DMS53 (cell line): ENCODE data around the gene AFDN.

Experiments
- DNase-seq: peaks from one replicate; lab custom pipeline; 2025; lab: John Stamatoyannopoulos, UW

The AFDN gene, protein sequence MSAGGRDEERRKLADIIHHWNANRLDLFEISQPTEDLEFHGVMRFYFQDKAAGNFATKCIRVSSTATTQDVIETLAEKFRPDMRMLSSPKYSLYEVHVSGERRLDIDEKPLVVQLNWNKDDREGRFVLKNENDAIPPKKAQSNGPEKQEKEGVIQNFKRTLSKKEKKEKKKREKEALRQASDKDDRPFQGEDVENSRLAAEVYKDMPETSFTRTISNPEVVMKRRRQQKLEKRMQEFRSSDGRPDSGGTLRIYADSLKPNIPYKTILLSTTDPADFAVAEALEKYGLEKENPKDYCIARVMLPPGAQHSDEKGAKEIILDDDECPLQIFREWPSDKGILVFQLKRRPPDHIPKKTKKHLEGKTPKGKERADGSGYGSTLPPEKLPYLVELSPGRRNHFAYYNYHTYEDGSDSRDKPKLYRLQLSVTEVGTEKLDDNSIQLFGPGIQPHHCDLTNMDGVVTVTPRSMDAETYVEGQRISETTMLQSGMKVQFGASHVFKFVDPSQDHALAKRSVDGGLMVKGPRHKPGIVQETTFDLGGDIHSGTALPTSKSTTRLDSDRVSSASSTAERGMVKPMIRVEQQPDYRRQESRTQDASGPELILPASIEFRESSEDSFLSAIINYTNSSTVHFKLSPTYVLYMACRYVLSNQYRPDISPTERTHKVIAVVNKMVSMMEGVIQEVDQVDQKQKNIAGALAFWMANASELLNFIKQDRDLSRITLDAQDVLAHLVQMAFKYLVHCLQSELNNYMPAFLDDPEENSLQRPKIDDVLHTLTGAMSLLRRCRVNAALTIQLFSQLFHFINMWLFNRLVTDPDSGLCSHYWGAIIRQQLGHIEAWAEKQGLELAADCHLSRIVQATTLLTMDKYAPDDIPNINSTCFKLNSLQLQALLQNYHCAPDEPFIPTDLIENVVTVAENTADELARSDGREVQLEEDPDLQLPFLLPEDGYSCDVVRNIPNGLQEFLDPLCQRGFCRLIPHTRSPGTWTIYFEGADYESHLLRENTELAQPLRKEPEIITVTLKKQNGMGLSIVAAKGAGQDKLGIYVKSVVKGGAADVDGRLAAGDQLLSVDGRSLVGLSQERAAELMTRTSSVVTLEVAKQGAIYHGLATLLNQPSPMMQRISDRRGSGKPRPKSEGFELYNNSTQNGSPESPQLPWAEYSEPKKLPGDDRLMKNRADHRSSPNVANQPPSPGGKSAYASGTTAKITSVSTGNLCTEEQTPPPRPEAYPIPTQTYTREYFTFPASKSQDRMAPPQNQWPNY (N-terminal part only)

GRCh38 chr6:167826896-167827582 is at the start of gene AFDN:
TSS of gene AFDN (plus strand) at chr6:167826911. CDS start at chr6:167827133, 222 bp downstream.
- DNase-seq: peak; percentile 76

DNA sequence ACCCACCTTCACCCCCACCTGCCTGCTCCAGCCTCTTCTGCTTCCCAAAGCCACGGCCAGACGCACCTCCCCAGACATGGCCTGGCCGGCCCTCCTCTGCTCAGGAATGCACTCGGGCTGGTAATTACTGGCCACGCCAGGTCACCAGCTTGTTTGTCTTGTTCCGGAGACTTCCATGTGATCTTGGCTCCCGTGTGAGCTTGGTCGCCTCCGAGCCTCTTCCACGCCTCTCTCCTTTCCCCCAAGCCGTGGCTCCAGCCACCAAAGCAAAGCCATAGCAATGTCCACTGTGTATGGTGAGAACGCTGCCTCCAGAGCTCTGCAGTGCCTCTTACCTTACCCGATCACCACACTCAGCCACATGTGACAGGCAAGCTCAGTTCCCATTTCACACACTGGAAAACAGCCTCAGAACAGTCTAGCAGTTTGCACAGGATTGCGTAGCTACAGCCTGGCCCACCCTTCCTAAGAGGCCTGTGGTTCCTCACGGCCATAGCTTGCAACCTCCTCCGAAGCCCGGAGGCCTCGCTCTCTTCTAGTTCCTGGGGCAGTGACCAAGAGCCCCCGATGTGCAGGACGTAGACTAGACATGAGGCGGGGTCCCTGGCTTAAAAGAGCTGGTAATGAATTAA is 48.1 kb upstream of the AFDN start:
- DNase-seq: no peak

DNA sequence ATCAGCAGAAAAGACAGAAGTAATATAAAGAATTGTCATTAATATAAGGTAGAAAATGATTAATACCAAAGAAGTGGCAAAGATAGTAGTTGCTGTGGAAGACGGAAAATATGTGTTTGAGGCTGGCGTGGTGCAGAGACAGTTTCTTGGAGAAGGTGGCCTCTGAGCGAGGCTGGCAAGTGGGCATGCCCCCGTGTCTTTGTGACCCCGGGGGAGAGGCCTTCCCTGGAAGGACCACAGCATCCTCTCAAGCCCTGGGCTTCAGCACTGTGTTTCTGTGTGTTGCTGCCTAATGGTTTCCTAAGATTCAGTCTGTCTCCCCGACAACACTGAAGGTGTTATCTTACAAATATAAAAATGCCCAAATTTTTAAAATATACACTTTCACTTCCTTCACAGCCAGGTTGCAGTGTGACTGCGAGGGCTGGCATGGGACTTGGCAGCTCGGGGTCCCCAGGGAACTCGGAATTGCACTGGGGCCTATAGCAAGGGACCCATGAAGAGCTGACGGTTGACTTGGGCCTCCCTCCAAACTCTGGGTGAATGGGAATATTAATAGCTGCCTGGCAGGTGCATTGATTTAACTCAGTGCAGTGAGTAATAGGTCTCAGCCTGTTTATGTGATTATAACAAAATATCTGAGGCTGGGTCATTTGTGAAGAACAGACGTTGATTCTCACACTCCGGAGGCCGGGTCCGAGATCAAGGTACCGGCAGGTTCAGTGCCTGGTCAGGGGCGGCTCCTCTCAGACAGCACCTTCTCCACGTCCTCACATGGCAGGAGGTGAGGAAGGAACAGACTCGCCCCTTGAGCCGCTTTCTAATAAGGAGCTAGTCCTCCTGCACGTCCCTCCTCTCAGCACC is 47.4 kb upstream of the AFDN start:
- no peak for DNase-seq

DNA sequence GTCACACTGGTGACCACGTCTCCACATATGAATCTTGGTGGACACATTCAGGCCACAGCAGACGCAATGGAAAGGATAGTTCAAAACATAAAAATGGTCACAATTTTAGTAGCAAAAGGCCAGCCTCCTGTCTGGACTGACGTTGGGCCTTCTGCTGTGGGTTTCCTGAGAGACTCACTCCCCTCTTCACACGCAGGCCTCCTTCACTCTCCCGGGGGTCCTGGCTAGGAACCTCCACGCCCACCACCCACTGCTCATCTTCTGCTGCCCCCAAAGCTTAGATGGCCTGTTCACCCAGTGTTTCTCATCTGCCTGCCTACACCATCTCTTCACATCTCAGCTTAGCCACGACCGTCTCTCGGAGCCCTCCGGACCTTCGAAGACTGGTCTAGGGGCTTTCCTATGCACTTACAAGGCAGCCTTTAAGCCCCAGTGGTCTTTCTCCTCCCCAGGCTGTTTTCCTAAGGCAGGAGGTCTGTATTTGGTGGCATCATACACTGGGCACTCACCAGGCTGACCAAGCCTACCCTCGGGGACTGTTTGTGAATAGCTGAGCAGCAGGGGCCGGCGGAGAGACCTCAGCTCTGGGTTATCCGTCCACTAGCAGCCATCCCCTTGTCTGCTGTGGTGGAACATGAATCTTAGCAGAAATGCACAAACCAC is 46.6 kb upstream of the AFDN start:
- DNase-seq: no peak

GRCh38 chr6:167781066-167781767 is 45.5 kb upstream of the AFDN start:
- DNase-seq: peak; percentile 24

DNA sequence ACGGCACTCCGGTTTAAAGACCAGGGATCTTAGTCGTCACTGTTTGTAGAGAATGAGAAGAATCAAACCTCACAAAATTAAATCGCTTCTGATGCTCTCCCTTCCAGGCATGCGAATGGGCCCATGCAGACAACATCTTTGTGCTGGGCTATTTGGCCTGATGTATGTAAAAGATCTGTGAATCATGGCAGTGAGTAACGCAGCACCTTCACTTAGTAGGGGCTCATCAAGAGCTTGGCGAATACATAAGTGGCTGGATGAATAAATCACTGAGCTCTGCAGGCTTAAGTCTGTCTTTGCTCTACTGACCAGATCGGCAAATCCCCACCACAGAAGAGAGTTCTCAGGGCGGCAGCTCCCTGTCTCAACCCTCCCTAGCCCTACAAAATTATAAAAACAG is 44.8 kb upstream of the AFDN start:
- DNase-seq: no peak

DNA sequence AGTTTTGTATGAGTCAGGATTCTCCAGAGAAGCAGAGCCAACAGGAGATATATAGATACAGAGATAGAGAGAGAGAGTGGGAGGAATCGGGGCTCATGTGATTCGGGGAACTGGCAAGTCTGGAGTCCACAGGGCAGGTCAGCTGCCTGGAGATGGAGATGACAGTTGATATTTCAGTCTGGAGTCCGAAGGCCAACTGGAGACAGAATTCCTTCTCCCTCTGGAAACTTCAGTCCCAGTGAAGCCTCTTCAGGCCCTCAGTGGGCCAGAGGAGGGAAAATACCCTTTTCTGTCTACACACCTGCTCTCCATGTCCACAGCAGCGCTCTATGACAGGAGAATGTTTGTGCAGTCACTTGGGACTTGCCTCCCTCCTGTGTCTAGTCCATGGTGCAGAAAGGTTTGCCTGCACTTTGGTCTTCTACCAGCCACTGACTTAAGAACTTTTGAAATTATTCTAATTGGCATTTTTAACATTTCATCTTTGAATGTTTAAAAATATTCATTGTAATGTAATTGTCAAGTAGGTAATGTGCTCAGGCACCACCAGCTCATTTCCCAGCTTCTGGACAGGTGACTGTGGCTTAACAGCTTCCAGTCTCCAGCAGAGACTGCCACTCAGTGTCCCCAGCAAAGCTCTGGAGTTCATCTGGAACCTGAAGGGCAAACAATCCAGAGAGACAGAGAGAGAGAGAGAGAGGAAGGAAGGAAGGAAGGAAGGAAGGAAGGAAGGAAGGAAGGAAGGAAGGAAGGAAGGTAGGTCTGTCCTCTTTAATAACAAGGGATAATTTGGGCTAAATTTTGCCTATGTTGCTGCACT is 43.8 kb upstream of the AFDN start:
- no peak for DNase-seq

DNA sequence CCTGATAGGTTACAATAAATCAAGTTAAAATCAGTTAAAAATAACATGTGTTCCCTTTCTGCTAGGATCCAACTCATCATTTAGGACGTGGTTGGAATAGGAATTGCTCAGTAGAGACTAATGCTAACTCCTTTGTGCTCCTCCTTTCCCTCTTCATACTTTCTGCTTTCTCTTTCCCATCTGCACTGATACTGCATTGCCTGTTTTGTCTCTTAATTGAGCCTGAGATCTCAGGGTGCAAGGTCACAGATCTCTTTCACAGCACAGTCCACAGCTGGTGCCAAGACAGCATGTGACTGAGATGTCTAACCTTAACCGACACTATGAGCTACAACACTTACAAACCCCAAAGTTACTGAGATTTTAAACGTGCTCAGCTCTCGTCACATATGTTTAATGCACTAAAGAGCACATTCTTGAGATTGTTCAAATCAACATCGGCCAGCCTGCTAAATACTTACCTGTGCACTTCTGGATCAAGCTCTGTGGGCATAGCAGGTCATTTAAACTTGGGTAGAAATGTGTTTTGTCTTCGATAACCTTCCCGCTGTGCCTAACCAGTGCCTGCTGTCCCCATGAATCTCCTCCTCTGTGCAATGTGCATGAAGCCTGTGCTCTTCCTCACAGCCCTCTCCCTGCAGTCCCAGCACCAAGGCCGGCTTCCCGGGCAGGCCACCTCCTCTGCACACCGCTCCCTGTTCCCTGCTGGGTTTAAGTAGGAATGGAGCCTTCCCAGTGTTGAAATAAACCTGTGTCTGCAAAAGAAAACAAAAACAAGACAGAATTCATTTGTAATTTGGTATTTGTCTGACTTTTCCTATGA is 39.6 kb upstream of the AFDN start:
- DNase-seq: no peak

- no peak for DNase-seq
Measured at GRCh38 chr6:167787896-167788562, 38.7 kb upstream of the AFDN start.

GRCh38 chr6:167788563-167788903 is 38.2 kb upstream of the AFDN start:
- DNase-seq: no peak

DNA sequence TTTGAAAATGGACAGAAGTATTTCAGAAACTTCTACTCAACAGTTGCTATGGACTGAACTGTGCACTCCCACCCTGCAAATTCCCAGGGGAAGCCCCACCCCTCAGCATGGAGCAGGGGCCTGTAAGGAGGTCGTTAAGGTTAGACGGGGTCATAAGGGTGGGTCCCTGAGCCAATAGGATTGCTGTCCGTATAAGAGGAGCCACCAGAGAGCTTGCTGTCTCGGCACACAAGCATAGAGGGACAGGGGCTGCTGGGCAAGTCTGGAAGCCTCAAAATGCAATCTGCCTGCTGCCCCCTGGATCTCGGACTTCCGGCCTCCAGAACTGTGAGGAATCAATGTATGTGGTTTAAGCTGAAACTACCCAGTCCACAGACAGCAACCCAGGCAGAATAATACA is 37.4 kb upstream of the AFDN start:
- no peak for DNase-seq

DNA sequence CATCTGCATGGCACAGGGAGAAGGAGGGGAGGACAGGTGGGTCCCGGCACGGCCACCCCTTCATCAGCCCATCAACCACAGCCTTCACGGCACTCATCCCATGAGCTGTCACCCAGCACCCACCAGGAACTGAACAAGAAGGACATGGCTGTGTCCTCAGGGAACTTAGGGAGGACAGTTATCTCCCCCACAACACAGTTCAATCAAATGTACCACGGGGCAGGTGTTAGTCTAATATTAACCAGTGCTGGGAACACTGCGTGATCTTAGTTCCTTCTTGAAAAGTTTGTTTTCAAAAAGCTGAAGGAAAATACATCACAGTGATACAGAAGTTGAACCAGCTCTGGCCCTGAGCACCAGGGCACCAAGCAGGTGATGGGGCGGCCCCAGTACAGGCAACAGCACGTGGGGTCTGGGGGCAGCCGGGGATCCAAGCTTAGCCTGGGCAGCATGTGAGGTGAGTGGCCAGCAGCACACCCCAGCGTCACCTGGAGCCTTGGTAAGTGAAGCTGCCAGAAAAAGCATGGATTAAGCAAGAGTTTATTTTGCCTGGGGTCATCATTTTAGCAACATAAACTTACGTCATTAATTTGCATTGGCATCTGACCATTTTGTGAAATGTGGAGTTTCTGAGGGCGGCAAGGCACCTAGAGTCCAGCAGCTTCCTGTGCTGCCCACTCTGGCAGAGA is 35.5 kb upstream of the AFDN start:
- no peak for DNase-seq

DNA sequence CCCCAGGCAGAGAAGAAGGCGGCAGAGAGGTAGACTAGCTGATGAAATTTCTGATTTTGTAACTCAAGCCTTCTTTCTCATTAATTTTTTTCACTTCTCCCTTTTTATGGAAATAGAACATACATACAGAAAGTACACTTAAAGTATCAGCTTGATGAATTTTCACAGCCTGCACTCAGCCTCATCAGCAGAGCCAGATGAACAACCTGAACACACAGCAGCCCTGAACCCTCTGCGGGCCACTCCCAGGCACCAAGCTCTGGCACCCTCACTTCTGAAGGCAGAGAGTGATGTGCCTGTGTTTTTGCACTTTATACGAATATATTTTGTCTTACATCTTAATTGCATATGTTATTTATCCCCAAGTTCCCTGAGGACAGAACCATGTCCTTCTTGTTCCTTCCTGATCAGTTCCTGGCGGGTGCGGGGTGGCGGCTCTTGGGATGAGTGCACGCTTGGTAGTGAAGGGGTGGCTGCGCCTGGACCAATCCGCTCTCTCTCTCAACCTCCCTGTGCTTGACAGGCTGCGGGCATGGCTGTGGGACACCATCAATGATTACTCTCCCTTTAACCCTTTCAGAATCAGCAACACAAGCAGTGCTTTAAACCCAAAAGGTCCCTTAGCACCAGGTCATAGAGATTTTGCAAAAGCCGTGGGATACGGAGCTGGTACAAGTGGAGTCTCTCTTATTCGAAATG is 34.8 kb upstream of the AFDN start:
- DNase-seq: no peak

- DNase-seq: peak; percentile 41
Measured at GRCh38 chr6:167793421-167793820, 33.3 kb upstream of the AFDN start.
